Raji (cell line): ENCODE measurements around the gene MPPED1.

ENCODE experiments used
- POLR2A ChIP-seq: IDR thresholded peaks from 2 replicates; pipeline ENCODE4 v1.6.1; 2011; ENCODE audit warnings: low read depth, low read length, control low read depth; ENCODE audit not compliant: insufficient read depth

Gene MPPED1

GRCh38 chr22:43417555-43417954, 5.7 kb downstream of the MPPED1 start:
- TF ChIP-seq POLR2A = no peak

GRCh38 chr22:43418079-43418825, 6.4 kb downstream of the MPPED1 start:
- TF ChIP-seq POLR2A = no peak

- no peak for TF ChIP-seq POLR2A
These were observed 7.7 kb downstream of the MPPED1 start for GRCh38 chr22:43419371-43420080.

- TF ChIP-seq POLR2A = no peak
These were observed 9.3 kb downstream of the MPPED1 start for GRCh38 chr22:43421046-43421665.

GRCh38 chr22:43421914-43422615, 10.3 kb downstream of the MPPED1 start:
- TF ChIP-seq POLR2A = no peak

- TF ChIP-seq POLR2A = no peak
These were observed 11.2 kb downstream of the MPPED1 start for GRCh38 chr22:43423046-43423445.

- no peak for TF ChIP-seq POLR2A
These were observed 12.4 kb downstream of the MPPED1 start for GRCh38 chr22:43424201-43424600.

GRCh38 chr22:43424666-43425630, 13.1 kb downstream of the MPPED1 start:
- TF ChIP-seq POLR2A = no peak

GRCh38 chr22:43425976-43426785, 14.4 kb downstream of the MPPED1 start:
- no peak for TF ChIP-seq POLR2A

- no peak for TF ChIP-seq POLR2A
These were observed 15.0 kb downstream of the MPPED1 start for GRCh38 chr22:43426816-43427215.

GRCh38 chr22:43427296-43428004, 15.6 kb downstream of the MPPED1 start:
- no peak for TF ChIP-seq POLR2A

- TF ChIP-seq POLR2A = no peak
These were observed 16.2 kb downstream of the MPPED1 start for GRCh38 chr22:43428005-43428485.

GRCh38 chr22:43428521-43428920, 16.7 kb downstream of the MPPED1 start:
- TF ChIP-seq POLR2A = no peak
